Neural progenitor cell (in vitro differentiated cells): ENCODE data around the gene SNRNP40. TPM values are rescaled to one million over a fixed set of nuclear protein-coding genes. Genes with fewer than 3 reads are reported as not detected.

Source experiments
- DNase-seq: peaks from one replicate; pipeline ENCODE4 v3.0.0-alpha.2; 2016; ENCODE audit warnings: low spot score
- H2AFZ ChIP-seq: fragments of 200-600 bp; sonication (generic); replicated peaks from 2 replicates; pipeline ENCODE4 v1.6.1; 2016; ENCODE audit warnings: antibody characterized with exemption
- H3F3A ChIP-seq: fragments of 200-600 bp; sonication (generic); 2 replicates; pipeline ENCODE4 v1.6.1; 2016; ENCODE audit warnings: antibody characterized with exemption, low read depth
- H3K27ac ChIP-seq: fragments of 200-600 bp; sonication (generic); 2 replicates; pipeline ENCODE4 v1.5.1; 2016; ENCODE audit warnings: mild to moderate bottlenecking
- H3K27me3 ChIP-seq: fragments of 200-600 bp; sonication (generic); 2 replicates; pipeline ENCODE4 v1.6.1; 2016; ENCODE audit warnings: mild to moderate bottlenecking, moderate library complexity
- H3K36me3 ChIP-seq: fragments of 200-600 bp; sonication (generic); 2 replicates; pipeline ENCODE4 v1.5.1; 2016
- H3K4me1 ChIP-seq: fragments of 200-600 bp; sonication (generic); 2 replicates; pipeline ENCODE4 v1.6.1; 2016; ENCODE audit warnings: mixed run types
- H3K4me2 ChIP-seq: fragments of 200-600 bp; sonication (generic); 2 replicates; pipeline ENCODE4 v1.6.1; 2016
- H3K4me3 ChIP-seq: fragments of 200-600 bp; sonication (generic); 2 replicates; pipeline ENCODE4 v1.5.1; 2016
- H3K79me2 ChIP-seq: fragments of 200-600 bp; sonication (generic); 2 replicates; pipeline ENCODE4 v1.6.1; 2016; ENCODE audit warnings: low read depth
- H3K9ac ChIP-seq: fragments of 200-600 bp; sonication (generic); 2 replicates; pipeline ENCODE4 v1.6.1; 2016
- H3K9me3 ChIP-seq: fragments of 200-600 bp; sonication (generic); 2 replicates; pipeline ENCODE4 v1.5.1; 2016; ENCODE audit warnings: low read depth
- H4K20me1 ChIP-seq: fragments of 200-600 bp; sonication (generic); 2 replicates; pipeline ENCODE4 v1.6.1; 2016; ENCODE audit warnings: low read depth
- H3K27ac Mint-ChIP-seq: 3 replicates; pipeline ENCODE4 v1.8.0; 2021; ENCODE audit warnings: mixed read lengths
- H3K27me3 Mint-ChIP-seq: 2 replicates; pipeline ENCODE4 v1.8.0; 2022; ENCODE audit warnings: low read depth, mild to moderate bottlenecking, inconsistent platforms, moderate library complexity, mixed read lengths; ENCODE audit not compliant: insufficient read depth
- H3K36me3 Mint-ChIP-seq: 3 replicates; pipeline ENCODE4 v1.8.0; 2021; ENCODE audit warnings: mixed read lengths
- H3K4me1 Mint-ChIP-seq: 3 replicates; pipeline ENCODE4 v1.8.0; 2021; ENCODE audit warnings: mixed read lengths
- H3K4me3 Mint-ChIP-seq: 3 replicates; pipeline ENCODE4 v1.8.0; 2021; ENCODE audit warnings: mild to moderate bottlenecking, moderate library complexity, mixed read lengths
- H3K9me3 Mint-ChIP-seq: 3 replicates; pipeline ENCODE4 v1.8.0; 2020; ENCODE audit warnings: mixed read lengths
- EZH2 ChIP-seq: fragments of 200-600 bp; sonication (generic); IDR thresholded peaks from 2 replicates; pipeline ENCODE4 v1.6.1; 2017; ENCODE audit warnings: antibody characterized with exemption, mild to moderate bottlenecking, moderate library complexity
- EZH2phosphoT487 ChIP-seq: fragments of 200-600 bp; sonication (generic); IDR thresholded peaks from 2 replicates; pipeline ENCODE4 v1.6.1; 2017; ENCODE audit warnings: antibody characterized with exemption
- total RNA-seq: library from RNA; depleted of rRNA; stranded (reverse); fragments of >200 nt; gene quantifications from 2 replicates; pipeline ENCODE4 v1.2.3, GENCODE V29; 2015; ENCODE audit warnings: low replicate concordance
- TF ChIP-seq, protein P1 (sequence below): fragments of 200-600 bp; sonication (generic); IDR thresholded peaks from 2 replicates; pipeline ENCODE4 v1.5.1; 2017; ENCODE audit warnings: antibody characterized with exemption, mild to moderate bottlenecking

Gene SNRNP40
- total RNA-seq, 1 donor from 2014 or later = 179 TPM

DNA sequence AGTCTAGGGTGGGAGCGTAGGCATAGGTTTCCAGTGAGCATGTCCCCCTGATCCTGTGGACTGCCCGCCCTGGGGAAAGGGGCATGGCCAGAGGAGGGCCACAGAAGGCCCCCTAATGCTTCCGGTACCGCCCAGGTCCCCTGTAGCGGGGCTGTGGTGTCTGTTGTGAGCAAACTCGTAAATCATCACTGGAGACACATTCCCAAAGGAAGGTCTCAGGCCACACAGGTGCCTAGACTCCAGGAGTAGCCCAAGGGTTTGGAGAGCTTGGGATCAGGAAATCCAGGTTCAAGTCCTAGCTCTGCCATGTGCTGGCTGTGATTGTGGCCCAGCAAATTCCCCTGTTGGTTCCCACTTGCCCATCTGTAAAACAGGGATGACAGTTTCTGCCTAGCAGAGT, 77.1 kb downstream of the SNRNP40 start:
- Histone ChIP-seq H3K4me1 (peaks cover 33% of the 10 kb centered on the region), H3K4me2 (no peak overlapping the region), H3K9ac (no peak overlapping the region), H3K4me3 (no peak overlapping the region), H3K27ac (no peak overlapping the region), H3K9me3 (no peaks in the 10 kb centered on the region), H4K20me1 (peaks cover 10% of the 10 kb centered on the region), H3K79me2 (no peaks in the 10 kb centered on the region), H2AFZ (no peak overlapping the region), H3F3A (peaks cover 20% of the 10 kb centered on the region), H3K27me3 (no peaks in the 10 kb centered on the region), H3K36me3 (no peaks in the 10 kb centered on the region)
- no peaks in the 10 kb centered on the region for H3K9me3 Mint-ChIP-seq
- TF ChIP-seq EZH2phosphoT487 = no peak
- H3K4me3 Mint-ChIP-seq = no peak overlapping the region
- no peaks in the 10 kb centered on the region for H3K36me3 Mint-ChIP-seq
- no peak overlapping the region for H3K27ac Mint-ChIP-seq
- DNase-seq = no peak
- peaks cover 53% of the 10 kb centered on the region for H3K4me1 Mint-ChIP-seq
- H3K27me3 Mint-ChIP-seq = peaks cover 2% of the 10 kb centered on the region

DNA sequence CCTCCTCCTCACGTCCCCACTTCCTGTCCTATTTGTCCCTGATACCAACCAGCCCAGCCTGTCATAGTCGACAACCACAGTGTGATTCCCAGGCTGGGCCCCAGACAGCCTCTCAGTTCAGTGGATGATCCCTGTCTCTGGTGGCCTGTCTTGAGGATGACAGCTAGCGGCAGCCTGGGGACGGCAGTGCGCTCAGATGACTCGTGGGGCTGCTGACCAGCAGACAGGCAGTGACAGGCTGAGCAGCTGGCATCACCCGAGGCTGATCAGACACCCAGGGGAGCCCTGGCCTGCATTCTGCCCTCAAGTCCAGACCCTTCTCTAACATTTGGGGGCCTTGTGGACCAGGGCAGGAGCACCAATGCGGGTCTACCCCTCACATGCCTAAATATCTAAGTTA, 77.9 kb downstream of the SNRNP40 start:
- DNase-seq = no peak
- H3K4me3 ChIP-seq = no peak overlapping the region
- H2AFZ ChIP-seq = no peak overlapping the region
- no peaks in the 10 kb centered on the region for H3K27me3 ChIP-seq
- peaks cover 10% of the 10 kb centered on the region for H4K20me1 ChIP-seq
- TF ChIP-seq, protein P1, sequence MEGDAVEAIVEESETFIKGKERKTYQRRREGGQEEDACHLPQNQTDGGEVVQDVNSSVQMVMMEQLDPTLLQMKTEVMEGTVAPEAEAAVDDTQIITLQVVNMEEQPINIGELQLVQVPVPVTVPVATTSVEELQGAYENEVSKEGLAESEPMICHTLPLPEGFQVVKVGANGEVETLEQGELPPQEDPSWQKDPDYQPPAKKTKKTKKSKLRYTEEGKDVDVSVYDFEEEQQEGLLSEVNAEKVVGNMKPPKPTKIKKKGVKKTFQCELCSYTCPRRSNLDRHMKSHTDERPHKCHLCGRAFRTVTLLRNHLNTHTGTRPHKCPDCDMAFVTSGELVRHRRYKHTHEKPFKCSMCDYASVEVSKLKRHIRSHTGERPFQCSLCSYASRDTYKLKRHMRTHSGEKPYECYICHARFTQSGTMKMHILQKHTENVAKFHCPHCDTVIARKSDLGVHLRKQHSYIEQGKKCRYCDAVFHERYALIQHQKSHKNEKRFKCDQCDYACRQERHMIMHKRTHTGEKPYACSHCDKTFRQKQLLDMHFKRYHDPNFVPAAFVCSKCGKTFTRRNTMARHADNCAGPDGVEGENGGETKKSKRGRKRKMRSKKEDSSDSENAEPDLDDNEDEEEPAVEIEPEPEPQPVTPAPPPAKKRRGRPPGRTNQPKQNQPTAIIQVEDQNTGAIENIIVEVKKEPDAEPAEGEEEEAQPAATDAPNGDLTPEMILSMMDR = no peak
- TF ChIP-seq EZH2phosphoT487 (no peak), EZH2 (no peak)
- peaks cover 28% of the 10 kb centered on the region for H3K4me1 ChIP-seq
- H3K9me3 ChIP-seq = no peaks in the 10 kb centered on the region
- no peak overlapping the region for H3K9ac ChIP-seq
- H3K4me1 Mint-ChIP-seq = peaks cover 50% of the 10 kb centered on the region
- no peaks in the 10 kb centered on the region for H3K36me3 Mint-ChIP-seq
- no peak overlapping the region for H3K4me3 Mint-ChIP-seq
- no peaks in the 10 kb centered on the region for H3K36me3 ChIP-seq
- peaks cover 13% of the 10 kb centered on the region for H3F3A ChIP-seq
- H3K4me2 ChIP-seq = no peak overlapping the region
- H3K27ac ChIP-seq = no peak overlapping the region
- H3K9me3 Mint-ChIP-seq = no peaks in the 10 kb centered on the region
- no peaks in the 10 kb centered on the region for H3K79me2 ChIP-seq
- H3K27me3 Mint-ChIP-seq = peaks cover 2% of the 10 kb centered on the region
- H3K27ac Mint-ChIP-seq = peak overlapping the region; percentile 73

DNA sequence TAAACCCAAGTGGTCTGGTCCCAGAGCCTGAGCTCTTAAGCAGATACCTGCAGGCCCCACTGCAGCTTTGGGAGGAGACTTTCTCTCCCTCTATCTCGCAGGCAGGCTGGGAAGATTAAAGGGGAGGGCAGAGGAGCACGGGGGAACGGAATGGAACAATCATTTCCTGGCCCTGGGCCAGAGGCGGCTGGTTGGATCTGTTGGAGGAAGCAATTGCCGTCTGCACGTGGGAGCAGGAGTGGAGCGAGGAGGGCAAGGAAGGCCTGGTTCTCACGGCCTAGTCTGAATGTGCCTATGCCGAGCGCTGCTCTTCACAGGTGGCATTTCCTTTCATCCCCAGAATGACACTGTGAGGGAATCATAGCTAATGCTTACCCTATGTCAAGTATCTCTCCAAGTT, 80.6 kb downstream of the SNRNP40 start:
- Histone ChIP-seq H3K36me3 (no peaks in the 10 kb centered on the region), H3K4me1 (peaks cover 16% of the 10 kb centered on the region), H3K9me3 (no peaks in the 10 kb centered on the region), H3K4me2 (no peak overlapping the region), H3K9ac (no peak overlapping the region), H3F3A (peaks cover 13% of the 10 kb centered on the region), H3K4me3 (no peak overlapping the region), H4K20me1 (peaks cover 10% of the 10 kb centered on the region), H3K27ac (peak overlapping the region; percentile 49), H3K79me2 (no peaks in the 10 kb centered on the region), H2AFZ (no peak overlapping the region), H3K27me3 (no peaks in the 10 kb centered on the region)
- peaks cover 5% of the 10 kb centered on the region for H3K36me3 Mint-ChIP-seq
- H3K9me3 Mint-ChIP-seq = peaks cover 12% of the 10 kb centered on the region
- peak overlapping the region; percentile 40 for H3K27ac Mint-ChIP-seq
- TF ChIP-seq, protein P1 = no peak
- no peak for TF ChIP-seq EZH2phosphoT487
- TF ChIP-seq EZH2 = no peak
- peaks cover 38% of the 10 kb centered on the region for H3K4me1 Mint-ChIP-seq
- H3K27me3 Mint-ChIP-seq = peaks cover 2% of the 10 kb centered on the region
- DNase-seq = peak; percentile 54
- peak overlapping the region; percentile 2 for H3K4me3 Mint-ChIP-seq

DNA sequence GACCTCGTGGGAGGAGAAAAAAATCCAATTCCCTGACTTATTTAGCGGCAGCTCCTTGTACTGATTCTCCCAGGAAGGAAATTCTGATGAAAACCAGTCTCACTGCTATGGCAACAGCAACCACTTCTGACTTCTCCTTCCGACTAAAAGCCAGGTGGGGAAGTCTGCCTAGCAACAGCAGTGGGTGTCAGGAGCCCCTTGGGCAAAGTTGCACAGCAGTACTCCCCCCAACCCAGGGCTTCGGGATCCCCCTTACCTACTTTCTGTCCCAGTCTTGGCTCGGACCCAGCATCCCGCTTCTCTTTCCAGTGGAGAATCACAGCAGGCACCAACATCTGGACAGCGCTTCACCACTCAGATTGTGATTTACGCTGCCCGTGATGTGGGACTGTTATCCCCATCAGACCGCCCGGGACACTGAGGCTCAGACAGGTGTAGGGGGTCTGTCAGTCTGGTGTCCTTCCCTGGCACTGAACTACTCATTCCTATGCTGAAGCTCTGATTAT, 81.5 kb downstream of the SNRNP40 start:
- H3K27me3 ChIP-seq = no peaks in the 10 kb centered on the region
- Mint-ChIP-seq H3K27ac (peak overlapping the region; percentile 90), H3K36me3 (peaks cover 9% of the 10 kb centered on the region), H3K4me3 (no peak overlapping the region), H3K9me3 (peaks cover 14% of the 10 kb centered on the region), H3K27me3 (peaks cover 2% of the 10 kb centered on the region), H3K4me1 (peaks cover 39% of the 10 kb centered on the region)
- DNase-seq = no peak
- TF ChIP-seq EZH2 = no peak
- TF ChIP-seq, protein P1 = no peak
- no peak for TF ChIP-seq EZH2phosphoT487
- no peaks in the 10 kb centered on the region for H3K9me3 ChIP-seq
- H3K79me2 ChIP-seq = no peaks in the 10 kb centered on the region
- H4K20me1 ChIP-seq = peaks cover 10% of the 10 kb centered on the region
- peaks cover 16% of the 10 kb centered on the region for H3K4me1 ChIP-seq
- no peak overlapping the region for H3K4me2 ChIP-seq
- H3K36me3 ChIP-seq = no peaks in the 10 kb centered on the region
- H2AFZ ChIP-seq = no peak overlapping the region
- H3K9ac ChIP-seq = no peak overlapping the region
- H3F3A ChIP-seq = peaks cover 13% of the 10 kb centered on the region
- H3K4me3 ChIP-seq = no peak overlapping the region
- H3K27ac ChIP-seq = no peak overlapping the region
